Endothelial cell of umbilical vein (primary cell): ENCODE data around the gene CD300LB. TPM values are rescaled to one million over a fixed set of nuclear protein-coding genes. Genes with fewer than 3 reads are reported as not detected.

Source experiments
- BruUV-seq: library from RNA; stranded (reverse); fragments of 400-500 nt; replicated peaks from 2 replicates; lab custom pipeline; 2021; lab: Mats Ljungman, UMichigan
- CTCF ChIA-PET: fragments of 300-600, 350-600 bp; sonication (Branson Sonifier 250); formaldehyde crosslinking; loops from one replicate; lab custom pipeline; 2021; ENCODE audit warnings: antibody characterized with exemption, inconsistent platforms; lab: Charles Lee
- POLR2A ChIA-PET: fragments of 300-600, 350-600 bp; sonication (Branson Sonifier 250); formaldehyde crosslinking; loops from one replicate; lab custom pipeline; 2021; ENCODE audit warnings: antibody characterized with exemption, inconsistent platforms; lab: Charles Lee
- DNase-seq: peaks from one replicate; pipeline ENCODE4 v3.0.0-alpha.2; 2011; ENCODE audit warnings: low read depth, low spot score
- FAIRE-seq: peaks from 2 replicates; lab custom pipeline; 2011; peaks lifted over from hg19 to GRCh38; lab: Jason Lieb, UNC
- H2AFZ ChIP-seq: 2 replicates; pipeline ENCODE4 v1.6.0; 2012; ENCODE audit warnings: low read depth, low read length, control low read depth, inconsistent platforms
- H3K27ac ChIP-seq: 2 replicates; pipeline ENCODE4 v1.5.1; 2011; ENCODE audit warnings: low read depth, mild to moderate bottlenecking, control low read depth, low read length, moderate library complexity; ENCODE audit not compliant: insufficient read depth
- H3K27me3 ChIP-seq, 2 experiments: 2 replicates each; pipeline versions ENCODE4 v1.6.0 to v1.6.1; 2011; ENCODE audit warnings: low read length in 2 of 2, mixed read lengths in 1 of 2; ENCODE audit not compliant: control insufficient read depth in 2 of 2, insufficient read depth in 2 of 2
- H3K36me3 ChIP-seq, 2 experiments: 2 replicates in 1 of 2; 3 replicates in 1 of 2; pipeline ENCODE4 v1.5.1; 2011; ENCODE audit warnings: low read length in 2 of 2, mild to moderate bottlenecking in 1 of 2, moderate library complexity in 1 of 2; ENCODE audit not compliant: control insufficient read depth in 2 of 2, insufficient read depth in 2 of 2; ENCODE audit errors: extremely low read depth in 1 of 2
- H3K4me1 ChIP-seq: 3 replicates; pipeline ENCODE4 v1.5.1; 2011; ENCODE audit warnings: mild to moderate bottlenecking, low read length; ENCODE audit not compliant: control insufficient read depth, insufficient read depth; ENCODE audit errors: extremely low read depth
- H3K4me2 ChIP-seq: 2 replicates; pipeline ENCODE4 v1.6.1; 2011; ENCODE audit warnings: low read length, control low read depth, mixed read lengths; ENCODE audit not compliant: insufficient read depth
- H3K4me3 ChIP-seq, 3 experiments: fragments of 200-600 bp in 1 of 3; sonication (generic), shearing (Covaris generic) in 1 of 3; replicated peaks in 1 of 3; 2 replicates each; pipeline ENCODE4 v1.5.1; 2011 to 2016; ENCODE audit warnings: control low read depth in 3 of 3, low read length in 3 of 3, mild to moderate bottlenecking in 2 of 3, inconsistent platforms in 1 of 3, low read depth in 1 of 3, moderate library complexity in 1 of 3; ENCODE audit not compliant: insufficient read depth in 1 of 3
- H3K79me2 ChIP-seq: 2 replicates; pipeline ENCODE4 v1.6.0; 2012; ENCODE audit warnings: low read length, inconsistent platforms; ENCODE audit not compliant: control insufficient read depth, insufficient read depth
- H3K9ac ChIP-seq: replicated peaks from 2 replicates; pipeline ENCODE3; 2011; ENCODE audit warnings: low read length, control low read depth; ENCODE audit not compliant: insufficient read depth; ENCODE audit errors: extremely low read depth
- H3K9me1 ChIP-seq: replicated peaks from 3 replicates; pipeline ENCODE4 v1.6.0; 2011; ENCODE audit warnings: mild to moderate bottlenecking, low read length; ENCODE audit not compliant: control insufficient read depth, insufficient read depth; ENCODE audit errors: extremely low read depth
- H3K9me3 ChIP-seq: replicated peaks from 2 replicates; pipeline ENCODE4 v1.5.1; 2012; ENCODE audit warnings: low read length, inconsistent platforms; ENCODE audit not compliant: control insufficient read depth, insufficient read depth
- H4K20me1 ChIP-seq: replicated peaks from 2 replicates; pipeline ENCODE3; 2011; ENCODE audit warnings: mild to moderate bottlenecking, low read length; ENCODE audit not compliant: control insufficient read depth, insufficient read depth; ENCODE audit errors: extremely low read depth
- EZH2 ChIP-seq: IDR thresholded peaks from 2 replicates; pipeline ENCODE4 v1.6.1; 2012; ENCODE audit warnings: borderline replicate concordance, low read depth, mild to moderate bottlenecking, moderate library complexity, low read length, inconsistent platforms; ENCODE audit not compliant: severe bottlenecking
- FOS ChIP-seq: IDR thresholded peaks from 2 replicates; pipeline ENCODE4 v1.6.1; 2011; ENCODE audit warnings: mild to moderate bottlenecking, low read length, moderate library complexity, borderline replicate concordance; ENCODE audit not compliant: insufficient read depth
- GATA2 ChIP-seq: IDR thresholded peaks from 2 replicates; pipeline ENCODE4 v1.7.0; 2011; ENCODE audit warnings: low read depth, mild to moderate bottlenecking, moderate library complexity, mixed read lengths, low read length; ENCODE audit not compliant: insufficient read length, insufficient read depth
- JUN ChIP-seq: IDR thresholded peaks from 2 replicates; pipeline ENCODE4 v1.6.1; 2011; ENCODE audit warnings: borderline replicate concordance, low read depth; ENCODE audit not compliant: insufficient read length, insufficient read depth
- MYC ChIP-seq: IDR thresholded peaks from one replicate; pipeline ENCODE4 v1.6.1; 2011; ENCODE audit warnings: mild to moderate bottlenecking, low read depth, low read length
- POLR2A ChIP-seq: IDR thresholded peaks from 2 replicates; pipeline ENCODE4 v1.6.1; 2012; ENCODE audit warnings: low read depth, mild to moderate bottlenecking, control low read depth, low read length
- POLR2AphosphoS5 ChIP-seq: IDR thresholded peaks from 2 replicates; pipeline ENCODE4 v1.6.1; 2012; ENCODE audit warnings: low read depth, mild to moderate bottlenecking, control low read depth, low read length, moderate library complexity; ENCODE audit not compliant: insufficient read depth
- dilution Hi-C: fragments of 300-500 bp; cut with MboI; formaldehyde crosslinking; loops from one replicate; pipeline ENCODE4 v1.15.0; 2019; ENCODE audit warnings: low sequenced_read_pairs; ENCODE audit not compliant: extremely low pct_ligation_motif_present
- intact Hi-C: fragments of 100-400 bp; cut with micrococcal nuclease; formaldehyde crosslinking; loops from one replicate; pipeline ENCODE4 v1.10.0; 2022
- polyA plus RNA-seq, 4 experiments: library from polyadenylated mRNA; depleted of rRNA in 3 of 4; stranded (reverse) in 3 of 4; unstranded in 1 of 4; fragments of >200 nt; gene quantifications; 2 replicates each; pipeline versions ENCODE4 v1.2.1 to v1.2.3, GENCODE V29; 2011 to 2012; ENCODE audit warnings: missing spikeins in 1 of 4
- total RNA-seq: library from RNA; stranded (reverse); gene quantifications from 2 replicates; pipeline ENCODE4 v1.2.3, GENCODE V29; 2021
- TF ChIP-seq, protein P1 (sequence below): IDR thresholded peaks from 2 replicates; pipeline ENCODE4 v1.6.1; 2011; ENCODE audit not compliant: insufficient read depth, insufficient read length
- TF ChIP-seq, protein P2 (sequence below), 2 donors: IDR thresholded peaks; 1 replicate in 1 of 2; 2 replicates in 1 of 2; pipeline ENCODE4 v1.5.1; 2011; ENCODE audit warnings: low read length in 2 of 2, mild to moderate bottlenecking in 2 of 2, moderate library complexity in 2 of 2, control low read depth in 1 of 2, inconsistent platforms in 1 of 2, low read depth in 1 of 2; ENCODE audit not compliant: insufficient read depth in 1 of 2; ENCODE audit errors: extremely low read depth in 1 of 2

CD300LB gene
- total and polyA plus RNA-seq, 2 donors (not counting 3 experiments of a cell fraction or from before 2014, with no cell fraction given) = not detected

DNA sequence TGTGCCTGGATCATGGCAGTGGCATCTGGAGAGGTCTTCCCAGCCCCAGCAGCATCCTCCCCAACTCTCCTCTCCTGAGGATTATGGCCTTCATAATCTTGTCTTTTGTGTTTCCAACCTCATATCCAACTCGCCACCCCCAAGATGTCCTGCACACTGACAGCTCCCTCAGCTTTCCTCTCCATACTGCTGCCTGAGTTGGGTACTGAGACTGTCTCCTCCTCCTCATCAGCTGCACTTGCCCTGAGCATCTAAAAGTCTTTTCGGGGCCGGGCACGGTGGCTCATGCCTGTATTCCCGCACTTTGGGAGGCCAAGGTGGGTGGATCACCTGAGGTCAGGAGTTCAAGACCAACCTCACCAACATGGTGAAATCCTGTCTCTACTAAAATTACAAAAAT lies 2.0 kb downstream of the CD300LB start:
- POLR2A ChIA-PET = no interaction called here
- no peaks in the 10 kb centered on the region for H3K79me2 ChIP-seq
- H3K4me1 ChIP-seq = no peaks in the 10 kb centered on the region
- H2AFZ ChIP-seq = no peak overlapping the region
- CTCF ChIA-PET = no interaction called here
- FAIRE-seq (no peak), DNase-seq (no peak)
- no peak overlapping the region for H3K4me2 ChIP-seq
- H3K27me3 ChIP-seq = no peaks in the 10 kb centered on the region
- H3K9me3 ChIP-seq = no peaks in the 10 kb centered on the region
- H3K9me1 ChIP-seq = no peaks in the 10 kb centered on the region
- no peak overlapping the region for H3K9ac ChIP-seq
- BruUV-seq = no TSS peak
- intact Hi-C loops (no loop called here), dilution Hi-C loops (no loop called here)
- H3K27ac ChIP-seq = no peak overlapping the region
- no peak overlapping the region for H3K4me3 ChIP-seq
- H3K36me3 ChIP-seq = no peaks in the 10 kb centered on the region
- no peak for TF ChIP-seq FOS
- TF ChIP-seq, protein P1, sequence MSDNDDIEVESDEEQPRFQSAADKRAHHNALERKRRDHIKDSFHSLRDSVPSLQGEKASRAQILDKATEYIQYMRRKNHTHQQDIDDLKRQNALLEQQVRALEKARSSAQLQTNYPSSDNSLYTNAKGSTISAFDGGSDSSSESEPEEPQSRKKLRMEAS = no peak
- TF ChIP-seq EZH2 = no peak
- no peak for TF ChIP-seq POLR2AphosphoS5
- TF ChIP-seq MYC = no peak
- no peak for TF ChIP-seq JUN
- TF ChIP-seq, protein P2, sequence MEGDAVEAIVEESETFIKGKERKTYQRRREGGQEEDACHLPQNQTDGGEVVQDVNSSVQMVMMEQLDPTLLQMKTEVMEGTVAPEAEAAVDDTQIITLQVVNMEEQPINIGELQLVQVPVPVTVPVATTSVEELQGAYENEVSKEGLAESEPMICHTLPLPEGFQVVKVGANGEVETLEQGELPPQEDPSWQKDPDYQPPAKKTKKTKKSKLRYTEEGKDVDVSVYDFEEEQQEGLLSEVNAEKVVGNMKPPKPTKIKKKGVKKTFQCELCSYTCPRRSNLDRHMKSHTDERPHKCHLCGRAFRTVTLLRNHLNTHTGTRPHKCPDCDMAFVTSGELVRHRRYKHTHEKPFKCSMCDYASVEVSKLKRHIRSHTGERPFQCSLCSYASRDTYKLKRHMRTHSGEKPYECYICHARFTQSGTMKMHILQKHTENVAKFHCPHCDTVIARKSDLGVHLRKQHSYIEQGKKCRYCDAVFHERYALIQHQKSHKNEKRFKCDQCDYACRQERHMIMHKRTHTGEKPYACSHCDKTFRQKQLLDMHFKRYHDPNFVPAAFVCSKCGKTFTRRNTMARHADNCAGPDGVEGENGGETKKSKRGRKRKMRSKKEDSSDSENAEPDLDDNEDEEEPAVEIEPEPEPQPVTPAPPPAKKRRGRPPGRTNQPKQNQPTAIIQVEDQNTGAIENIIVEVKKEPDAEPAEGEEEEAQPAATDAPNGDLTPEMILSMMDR (IDR thresholded peaks at IDR 0.05; ENCODE audit: extremely low read depth in 1 of 2, insufficient read depth in 1 of 2, low read depth in 1 of 2, low read length in 2 of 2) = no peak
- no peak for TF ChIP-seq GATA2
- TF ChIP-seq POLR2A = no peak
- no peaks in the 10 kb centered on the region for H4K20me1 ChIP-seq
